HEK293 (cell line): ENCODE results near the gene PHLDB3.

ENCODE experiments used
- CTCF ChIP-seq: fragments of 450-650 bp; formaldehyde crosslinking; IDR thresholded peaks from 2 replicates; pipeline ENCODE4 v1.5.1; 2016; ENCODE audit warnings: missing biosample characterization, missing genetic modification characterization
- PBX3 ChIP-seq: sonication (generic); formaldehyde crosslinking; IDR thresholded peaks from 2 replicates; pipeline ENCODE4 v1.8.1; 2022; ENCODE audit warnings: mild to moderate bottlenecking, moderate library complexity, missing genetic modification reagents
- ZBTB44 ChIP-seq: fragments of 450-650 bp; IDR thresholded peaks from 2 replicates; pipeline ENCODE4 v1.5.1; 2018; ENCODE audit warnings: missing biosample characterization, mild to moderate bottlenecking, missing genetic modification characterization
- ZNF398 ChIP-seq: fragments of 450-650 bp; formaldehyde crosslinking; IDR thresholded peaks from 2 replicates; pipeline ENCODE4 v1.5.1; 2017; ENCODE audit warnings: missing biosample characterization, missing genetic modification characterization
- ZNF416 ChIP-seq: fragments of 450-650 bp; formaldehyde crosslinking; IDR thresholded peaks from 2 replicates; pipeline ENCODE4 v1.5.1; 2016; ENCODE audit warnings: missing biosample characterization, missing genetic modification characterization
- ZXDB ChIP-seq: fragments of 450-650 bp; formaldehyde crosslinking; IDR thresholded peaks from 2 replicates; pipeline ENCODE4 v1.5.1; 2016; ENCODE audit warnings: missing biosample characterization, missing genetic modification characterization

GRCh38 chr19:43457809-43458208, 46.7 kb downstream of the PHLDB3 start:
- TF ChIP-seq ZXDB (no peak), CTCF (no peak), ZNF416 (tag by site-specific recombination) (no peak), PBX3 (CRISPR knock-in tag) (no peak), ZBTB44 (tag by site-specific recombination) (no peak), ZNF398 (tag by site-specific recombination) (no peak)
